HG03442 (cell line): ENCODE measurements around the gene PARD3B.

ENCODE experiments used
- ATAC-seq: cut with Tn5 transposase; IDR thresholded peaks from one replicate; pipeline ENCODE4 v1.9.1; 2021; ENCODE audit warnings: mild to moderate bottlenecking, moderate library complexity; ENCODE audit not compliant: unreplicated experiment

Gene PARD3B

GRCh38 chr2:204876311-204876710 lies 331.0 kb downstream of the PARD3B start:
- ATAC-seq: no peak

GRCh38 chr2:204877691-204878090 lies 332.4 kb downstream of the PARD3B start:
- ATAC-seq: no peak

- no peak for ATAC-seq
These were observed 335.7 kb downstream of the PARD3B start for GRCh38 chr2:204880928-204881327.

DNA sequence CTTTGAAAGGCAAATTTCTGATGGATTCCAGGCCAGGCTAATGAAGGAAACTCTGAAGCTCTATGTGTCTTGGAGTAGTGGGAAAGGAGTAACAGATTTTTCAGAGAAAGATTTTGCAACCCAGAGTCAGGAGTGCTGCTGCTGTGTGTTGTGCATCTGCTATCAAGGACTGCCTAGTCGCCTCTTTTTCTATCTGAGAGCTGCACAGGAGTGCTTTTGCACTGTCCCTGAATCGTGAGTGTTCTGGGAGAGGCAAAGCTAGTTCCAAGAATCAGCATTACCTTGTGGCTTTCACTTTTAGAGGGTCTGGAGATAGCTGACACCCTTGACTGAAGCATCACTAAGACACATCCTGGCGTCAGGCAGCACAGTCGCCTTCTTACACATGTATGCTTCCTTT lies 336.4 kb downstream of the PARD3B start:
- ATAC-seq: no peak

- ATAC-seq: no peak
These were observed 340.5 kb downstream of the PARD3B start for GRCh38 chr2:204885747-204886146.

GRCh38 chr2:204886713-204887112 lies 341.4 kb downstream of the PARD3B start:
- no peak for ATAC-seq

GRCh38 chr2:204888222-204888621 lies 342.9 kb downstream of the PARD3B start:
- no peak for ATAC-seq

- no peak for ATAC-seq
These were observed 345.4 kb downstream of the PARD3B start for GRCh38 chr2:204890680-204891079.

DNA sequence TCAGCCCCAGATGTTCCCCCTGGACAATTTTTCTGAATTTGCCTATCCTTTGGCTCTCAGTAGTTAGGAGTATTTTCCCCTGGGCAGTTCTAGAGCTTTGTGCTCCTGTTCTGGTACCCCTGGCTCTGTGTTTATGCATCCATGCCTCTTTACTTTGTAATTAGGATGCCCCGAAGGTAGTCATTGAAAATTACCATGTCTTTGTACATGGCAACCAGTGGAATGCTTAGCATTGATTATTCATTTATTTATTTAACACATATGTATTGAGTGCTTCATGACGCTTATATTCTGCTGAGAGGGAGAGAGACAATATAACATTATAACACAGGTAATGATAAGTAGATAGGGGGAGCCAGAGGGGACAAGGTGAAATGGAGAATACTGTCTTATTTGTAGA lies 346.5 kb downstream of the PARD3B start:
- ATAC-seq: no peak

DNA sequence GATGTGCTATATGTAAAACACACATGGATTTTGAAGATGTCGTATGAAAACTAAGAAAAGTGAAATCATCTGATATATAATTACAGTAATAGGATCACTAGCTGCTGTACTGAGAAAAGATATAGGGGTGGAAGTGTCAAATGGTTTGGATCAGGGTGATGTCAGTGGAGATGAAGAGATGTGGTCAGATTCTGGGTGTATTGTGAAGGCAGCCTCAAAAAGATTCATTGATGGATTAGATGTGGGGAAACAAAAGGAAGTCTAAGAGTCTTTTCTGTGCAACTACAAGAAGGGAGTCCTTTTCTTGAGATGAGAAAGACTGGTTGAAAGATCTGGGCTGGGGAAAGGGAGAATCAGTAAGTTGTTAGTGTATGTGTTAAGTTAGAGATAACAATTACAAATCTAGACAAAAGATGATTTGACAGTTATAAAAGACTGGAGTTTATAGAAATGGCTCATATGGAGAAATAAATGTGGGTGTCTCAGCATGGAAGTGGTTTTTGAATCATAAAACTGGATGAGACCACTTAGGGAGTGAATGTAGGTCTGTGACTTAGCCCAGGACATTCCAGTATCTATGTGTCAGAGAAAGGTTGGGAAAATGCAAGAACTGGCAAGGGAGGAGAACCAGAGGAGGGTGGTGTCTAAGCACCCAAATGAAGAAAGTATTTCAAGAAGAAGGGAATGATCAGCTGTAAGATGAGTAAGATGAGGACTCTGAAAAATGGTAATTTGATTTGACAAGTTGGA lies 347.4 kb downstream of the PARD3B start:
- ATAC-seq: no peak

DNA sequence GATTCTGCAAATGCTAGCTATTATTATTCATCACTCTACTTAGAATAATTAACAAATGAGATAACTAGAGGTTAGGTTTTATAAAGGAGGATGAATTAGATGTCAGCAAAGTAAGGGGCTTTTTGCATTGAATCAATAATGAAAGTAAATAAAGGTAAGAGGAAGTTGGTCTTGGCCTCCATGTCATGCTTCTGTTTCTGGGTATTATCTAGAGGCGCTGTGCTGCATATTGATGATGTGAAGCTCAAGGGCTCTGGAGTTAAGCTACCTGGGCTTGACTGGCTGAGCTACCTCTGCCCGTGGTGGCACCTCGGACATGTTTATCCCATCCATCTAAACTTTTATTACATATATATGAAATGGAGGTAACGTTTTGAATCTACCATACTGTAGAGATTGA lies 350.9 kb downstream of the PARD3B start:
- no peak for ATAC-seq

- no peak for ATAC-seq
These were observed 352.3 kb downstream of the PARD3B start for GRCh38 chr2:204897561-204897960.

- ATAC-seq: no peak
These were observed 353.8 kb downstream of the PARD3B start for GRCh38 chr2:204898928-204899640.

- ATAC-seq: no peak
These were observed 354.7 kb downstream of the PARD3B start for GRCh38 chr2:204899983-204900382.

- ATAC-seq: no peak
These were observed 355.2 kb downstream of the PARD3B start for GRCh38 chr2:204900487-204900886.

GRCh38 chr2:204900910-204901309 lies 355.6 kb downstream of the PARD3B start:
- no peak for ATAC-seq

DNA sequence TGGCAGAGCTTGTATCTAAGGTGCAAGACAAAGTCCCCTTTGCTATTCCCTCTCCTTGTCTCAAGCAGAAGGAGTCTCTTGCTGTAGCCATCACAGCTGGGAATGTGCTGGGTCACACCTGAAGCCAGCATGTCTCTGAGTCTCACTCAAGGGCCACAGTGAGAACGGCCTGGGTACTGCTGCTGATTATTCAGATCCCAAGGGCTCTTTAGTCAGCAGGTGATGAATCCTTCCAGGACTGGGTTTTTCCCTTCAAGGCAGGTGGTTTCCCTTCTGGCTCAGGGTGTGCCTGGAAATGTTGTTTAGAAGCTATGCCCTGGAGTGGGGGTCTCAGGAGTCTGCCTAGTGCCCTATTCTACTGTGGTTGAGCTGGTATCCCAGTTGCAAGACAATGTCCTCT lies 356.3 kb downstream of the PARD3B start:
- no peak for ATAC-seq

GRCh38 chr2:204909791-204910190 lies 364.5 kb downstream of the PARD3B start:
- no peak for ATAC-seq

- no peak for ATAC-seq
These were observed 368.0 kb downstream of the PARD3B start for GRCh38 chr2:204913312-204913711.

- no peak for ATAC-seq
These were observed 368.7 kb downstream of the PARD3B start for GRCh38 chr2:204913854-204914464.

- no peak for ATAC-seq
These were observed 369.4 kb downstream of the PARD3B start for GRCh38 chr2:204914708-204915107.

DNA sequence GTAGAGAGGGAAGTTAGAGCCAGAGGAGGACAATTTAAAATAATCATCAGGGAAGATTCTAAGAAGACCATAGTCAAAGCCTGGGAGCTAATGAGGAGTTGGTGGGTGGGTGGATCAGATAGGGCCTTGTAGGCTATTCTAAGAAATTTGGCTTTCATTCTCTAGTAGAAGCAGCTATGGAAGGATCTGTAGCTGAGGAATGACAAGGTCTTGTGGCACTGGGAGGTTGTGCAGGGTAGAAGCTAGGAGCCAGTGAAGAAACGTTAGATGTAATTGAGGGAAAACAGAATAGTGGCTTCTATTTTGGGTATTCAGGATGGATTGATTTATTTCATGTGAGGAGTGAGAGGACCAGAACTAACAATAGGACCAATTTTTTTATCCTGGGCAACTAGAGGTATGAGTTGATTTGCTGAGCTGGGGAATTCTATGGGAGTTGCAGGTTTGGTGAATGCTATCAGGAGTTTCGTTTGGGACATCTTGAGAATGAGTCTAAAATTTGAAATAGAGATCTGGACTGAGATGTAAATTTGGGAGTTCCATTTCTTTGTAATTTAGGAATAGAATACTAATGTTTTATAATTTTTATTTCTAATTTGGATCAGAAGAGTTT lies 371.9 kb downstream of the PARD3B start:
- no peak for ATAC-seq
